PC-3 (cell line): ENCODE measurements around the gene TMEM54.

Experiments
- EZH2 ChIP-seq: fragments of 300-600 bp; sonication (generic); IDR thresholded peaks from one replicate; pipeline ENCODE4 v1.6.1; 2017; ENCODE audit warnings: antibody characterized with exemption, mild to moderate bottlenecking, low read length; ENCODE audit not compliant: unreplicated experiment
- EZH2phosphoT487 ChIP-seq: fragments of 300-600 bp; sonication (generic); IDR thresholded peaks from 2 replicates; pipeline ENCODE4 v1.6.1; 2018; ENCODE audit warnings: mild to moderate bottlenecking, antibody characterized with exemption, low read length, borderline replicate concordance
- TF ChIP-seq, protein P1 (sequence below): fragments of 300-600 bp; sonication (generic); conservative IDR thresholded peaks from 2 replicates; pipeline ENCODE4 v1.5.1; 2017; ENCODE audit warnings: antibody characterized with exemption, low read depth, mild to moderate bottlenecking, low read length

DNA sequence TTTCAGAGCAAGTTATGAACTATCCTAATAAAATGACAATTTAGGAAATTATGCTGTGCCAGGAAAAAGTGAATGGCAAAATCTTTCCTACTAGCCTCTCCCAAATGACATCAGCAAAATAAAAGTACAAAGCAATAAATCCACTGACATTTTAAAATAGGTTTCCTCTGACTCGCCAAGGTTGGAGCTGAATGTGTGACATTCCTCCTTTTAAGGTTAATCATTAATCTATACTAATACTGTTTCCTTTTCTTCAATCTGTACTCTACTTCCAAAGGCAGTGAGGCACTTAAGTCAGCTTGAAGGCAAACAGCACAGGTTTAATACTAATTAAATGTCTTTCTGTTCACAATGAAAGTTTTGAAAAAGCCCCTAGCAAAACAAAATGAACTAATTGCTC is 47.7 kb upstream of the TMEM54 start:
- TF ChIP-seq, protein P1, sequence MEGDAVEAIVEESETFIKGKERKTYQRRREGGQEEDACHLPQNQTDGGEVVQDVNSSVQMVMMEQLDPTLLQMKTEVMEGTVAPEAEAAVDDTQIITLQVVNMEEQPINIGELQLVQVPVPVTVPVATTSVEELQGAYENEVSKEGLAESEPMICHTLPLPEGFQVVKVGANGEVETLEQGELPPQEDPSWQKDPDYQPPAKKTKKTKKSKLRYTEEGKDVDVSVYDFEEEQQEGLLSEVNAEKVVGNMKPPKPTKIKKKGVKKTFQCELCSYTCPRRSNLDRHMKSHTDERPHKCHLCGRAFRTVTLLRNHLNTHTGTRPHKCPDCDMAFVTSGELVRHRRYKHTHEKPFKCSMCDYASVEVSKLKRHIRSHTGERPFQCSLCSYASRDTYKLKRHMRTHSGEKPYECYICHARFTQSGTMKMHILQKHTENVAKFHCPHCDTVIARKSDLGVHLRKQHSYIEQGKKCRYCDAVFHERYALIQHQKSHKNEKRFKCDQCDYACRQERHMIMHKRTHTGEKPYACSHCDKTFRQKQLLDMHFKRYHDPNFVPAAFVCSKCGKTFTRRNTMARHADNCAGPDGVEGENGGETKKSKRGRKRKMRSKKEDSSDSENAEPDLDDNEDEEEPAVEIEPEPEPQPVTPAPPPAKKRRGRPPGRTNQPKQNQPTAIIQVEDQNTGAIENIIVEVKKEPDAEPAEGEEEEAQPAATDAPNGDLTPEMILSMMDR: no peak
- TF ChIP-seq EZH2 (no peak), EZH2phosphoT487 (no peak)
